Measurements from ENCODE around the gene SP7.

Gene SP7

DNA sequence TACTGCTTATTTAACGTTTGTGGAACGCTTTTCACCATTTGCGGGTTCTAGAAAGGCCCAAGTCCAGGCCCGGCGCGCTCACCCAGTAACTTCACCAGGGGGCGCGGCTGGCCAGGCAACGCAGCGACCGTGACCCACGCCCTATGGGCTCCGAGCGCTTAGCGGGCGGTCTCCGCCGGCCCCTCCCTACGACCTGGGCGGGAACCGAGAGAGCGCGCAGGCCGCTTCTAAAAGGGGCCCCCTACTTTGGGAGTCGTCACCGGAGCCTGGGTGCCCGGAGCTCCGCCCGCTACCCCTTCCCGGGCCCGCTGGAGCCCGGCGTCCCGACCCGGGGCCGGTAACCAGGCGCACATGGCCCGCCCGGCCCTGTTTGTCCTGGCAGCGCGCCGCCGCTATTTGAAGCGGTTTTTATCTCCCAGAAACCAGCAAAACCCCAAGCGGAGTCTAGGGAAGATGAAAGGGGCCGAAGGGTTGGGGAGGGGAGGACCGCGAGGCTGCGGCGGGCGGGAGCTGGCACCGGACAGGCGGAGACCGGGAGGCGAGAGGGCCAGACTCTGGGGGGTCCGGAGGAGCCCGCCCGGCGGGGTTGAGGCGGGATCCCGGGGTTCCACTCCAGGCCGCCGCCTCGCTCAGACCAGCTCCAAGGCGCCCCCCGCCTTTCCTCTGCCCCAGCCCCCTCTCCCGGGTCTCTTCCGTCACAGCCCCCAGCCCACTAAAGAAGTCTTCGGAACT, 11.2 kb downstream of the SP7 start:
- H3K4me1 ChIP-seq (ENCODE audit: control insufficient read depth in 5 of 5, insufficient read depth in 5 of 5, low read length in 5 of 5) = peaks cover 6 to 41% (median 35%) of the 10 kb centered on the region in 5 donors
- peak overlapping the region; percentile 45 to 71 (median 67) for H3K4me3 ChIP-seq (ENCODE audit: low read depth in 1 of 5, low read length in 5 of 5)

DNA sequence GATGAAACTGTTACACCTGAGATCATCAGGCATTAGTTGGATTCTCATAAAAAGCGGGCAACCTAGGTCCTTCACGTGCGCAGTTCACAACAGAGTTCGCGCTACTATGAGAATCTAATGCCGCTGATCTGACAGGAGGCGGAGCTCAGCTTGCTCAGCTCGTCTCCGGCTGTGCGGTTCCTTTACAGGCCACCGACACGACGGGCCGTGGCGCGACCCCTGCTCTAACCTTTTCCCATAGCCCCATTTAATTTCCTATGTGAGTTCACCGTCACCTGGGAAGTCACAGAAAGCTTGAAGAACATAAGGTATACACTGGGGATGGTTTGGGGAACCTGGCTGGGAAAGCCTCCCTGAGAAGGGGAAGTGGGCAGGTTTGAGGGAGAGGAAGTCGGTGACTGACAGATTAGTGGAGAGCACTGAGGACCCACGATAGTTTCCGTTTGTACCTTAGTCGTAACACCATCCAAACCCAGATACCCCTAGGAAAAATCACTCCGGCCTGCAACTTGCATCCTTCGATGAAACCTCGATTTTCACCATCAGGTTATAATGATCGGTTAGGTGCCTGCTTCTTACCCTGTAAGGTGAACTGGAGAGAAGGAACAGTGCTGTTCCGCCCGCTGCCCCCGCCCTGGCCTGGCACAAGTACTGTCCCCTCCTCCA, 11.9 kb downstream of the SP7 start:
- peak overlapping the region; percentile 81 for H3K27ac ChIP-seq (ENCODE audit: low read depth, low read length)
- peak overlapping the region; percentile 57 to 85 (median 83) for H3K9ac ChIP-seq (ENCODE audit: low read length in 5 of 5)
- no peaks in the 10 kb centered on the region for H3K9me3 ChIP-seq (ENCODE audit: control insufficient read depth in 5 of 5, low read length in 5 of 5)
- H3K36me3 ChIP-seq (ENCODE audit: control insufficient read depth in 5 of 5, insufficient read depth in 5 of 5, low read length in 5 of 5) = peaks cover 0 to 3% (median 0%) of the 10 kb centered on the region in 5 donors
- H3K4me3 ChIP-seq (ENCODE audit: low read depth in 1 of 5, low read length in 5 of 5) = peak overlapping the region; percentile 45 to 71 (median 67)
- H3K4me1 ChIP-seq (ENCODE audit: control insufficient read depth in 5 of 5, insufficient read depth in 5 of 5, low read length in 5 of 5) = peaks cover 6 to 42% (median 35%) of the 10 kb centered on the region in 5 donors
- H3K27me3 ChIP-seq (ENCODE audit: control insufficient read depth in 5 of 5, insufficient read depth in 4 of 5, low read length in 5 of 5) = peaks cover 0 to 11% (median 6%) of the 10 kb centered on the region in 5 donors

More for the DNA sequence above, 11.2 kb downstream of the SP7 start:
- H3K36me3 ChIP-seq (ENCODE audit: control insufficient read depth in 5 of 5, insufficient read depth in 5 of 5, low read length in 5 of 5) = peaks cover 0 to 2% (median 0%) of the 10 kb centered on the region in 5 donors
- peaks cover 0 to 11% (median 6%) of the 10 kb centered on the region in 5 donors for H3K27me3 ChIP-seq (ENCODE audit: control insufficient read depth in 5 of 5, insufficient read depth in 4 of 5, low read length in 5 of 5)
- no peaks in the 10 kb centered on the region for H3K9me3 ChIP-seq (ENCODE audit: control insufficient read depth in 5 of 5, low read length in 5 of 5)
- peak overlapping the region; percentile 57 to 85 (median 83) for H3K9ac ChIP-seq (ENCODE audit: low read length in 5 of 5)
- H3K27ac ChIP-seq (ENCODE audit: low read depth, low read length) = peak overlapping the region; percentile 81

DNA sequence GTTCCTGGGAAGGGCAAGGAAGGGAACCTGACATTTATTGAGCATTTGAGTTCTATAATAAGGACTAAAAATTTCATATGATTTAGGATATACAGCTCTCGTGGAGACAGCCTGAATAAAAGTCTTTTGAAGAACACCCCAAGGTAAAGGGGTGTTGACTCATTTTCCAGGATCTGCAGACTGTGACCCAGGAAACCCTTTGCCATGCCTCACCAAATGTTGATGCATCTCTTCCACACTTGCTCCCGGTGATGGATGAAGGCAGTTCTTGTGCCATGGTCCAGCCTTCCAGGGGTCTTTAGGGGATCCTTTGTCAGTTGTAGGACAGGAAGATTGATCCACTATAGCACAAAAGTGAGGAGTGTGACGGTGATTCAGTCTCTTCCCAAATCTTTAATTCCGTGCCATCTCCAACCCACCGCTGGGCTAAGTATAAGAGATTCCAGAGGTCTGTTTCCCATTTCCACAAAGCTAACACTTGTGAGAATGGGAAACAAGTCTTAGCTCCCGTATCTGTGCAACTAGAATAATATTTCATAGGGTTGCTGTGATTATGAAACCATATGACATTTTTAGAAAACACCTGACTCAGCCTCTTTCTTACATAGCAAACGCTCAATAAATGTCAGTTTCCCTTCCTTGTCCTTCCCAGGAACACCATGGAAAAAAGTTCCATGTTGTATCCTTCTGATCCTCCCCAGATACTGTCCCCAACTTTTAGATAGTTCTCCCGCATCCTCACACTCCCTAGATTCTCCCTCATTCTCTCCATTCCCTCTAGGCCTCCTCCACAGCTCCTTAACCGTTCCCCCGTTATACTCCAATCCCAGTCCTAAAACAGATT, 15.6 kb downstream of the SP7 start:
- Histone ChIP-seq H3K27me3 (ENCODE audit: control insufficient read depth in 5 of 5, insufficient read depth in 4 of 5, low read length in 5 of 5) (no peaks in the 10 kb centered on the region), H3K4me3 (ENCODE audit: low read depth in 1 of 5, low read length in 5 of 5) (peak overlapping the region; percentile 83 to 96 (median 90)), H3K27ac (ENCODE audit: low read depth, low read length) (peak overlapping the region; percentile 96), H3K9ac (ENCODE audit: low read length in 5 of 5) (peak overlapping the region; percentile 69 to 89 (median 75)), H3K4me1 (ENCODE audit: control insufficient read depth in 5 of 5, insufficient read depth in 5 of 5, low read length in 5 of 5) (peaks cover 9 to 34% (median 26%) of the 10 kb centered on the region in 5 donors), H3K36me3 (ENCODE audit: control insufficient read depth in 5 of 5, insufficient read depth in 5 of 5, low read length in 5 of 5) (peaks cover 8 to 24% (median 21%) of the 10 kb centered on the region in 5 donors), H3K9me3 (ENCODE audit: control insufficient read depth in 5 of 5, low read length in 5 of 5) (no peaks in the 10 kb centered on the region)

DNA sequence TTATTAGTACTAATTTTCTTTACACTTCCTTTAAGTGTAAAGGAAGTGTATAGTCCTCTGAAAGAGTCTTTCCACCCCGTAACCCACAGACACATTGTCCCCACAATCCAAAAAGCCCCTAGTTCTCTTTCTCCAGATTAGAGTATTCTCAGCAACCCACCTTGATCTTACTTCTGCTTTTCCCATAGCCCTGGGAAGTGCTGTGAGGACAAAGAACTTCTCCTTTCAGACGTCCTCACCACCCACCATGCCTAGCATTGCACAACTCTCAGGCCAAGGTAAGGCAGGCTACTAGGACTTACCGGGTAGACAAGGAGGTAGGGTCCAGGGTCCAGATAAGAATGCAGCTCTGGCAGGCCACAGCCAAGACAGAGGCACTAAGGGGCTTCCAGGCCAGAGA, 22.2 kb downstream of the SP7 start:
- no peak overlapping the region for H3K27ac ChIP-seq (ENCODE audit: low read depth, low read length)
- H3K9ac ChIP-seq (ENCODE audit: low read length in 5 of 5) = no peak overlapping the region
- H3K36me3 ChIP-seq (ENCODE audit: control insufficient read depth in 5 of 5, insufficient read depth in 5 of 5, low read length in 5 of 5) = peaks cover 10 to 69% (median 53%) of the 10 kb centered on the region in 5 donors
- no peaks in the 10 kb centered on the region for H3K27me3 ChIP-seq (ENCODE audit: control insufficient read depth in 5 of 5, insufficient read depth in 4 of 5, low read length in 5 of 5)
- H3K9me3 ChIP-seq (ENCODE audit: control insufficient read depth in 5 of 5, low read length in 5 of 5) = no peaks in the 10 kb centered on the region
- H3K4me1 ChIP-seq (ENCODE audit: control insufficient read depth in 5 of 5, insufficient read depth in 5 of 5, low read length in 5 of 5) = peaks cover 0 to 3% (median 0%) of the 10 kb centered on the region in 5 donors
- H3K4me3 ChIP-seq (ENCODE audit: low read depth in 1 of 5, low read length in 5 of 5) = no peak overlapping the region

DNA sequence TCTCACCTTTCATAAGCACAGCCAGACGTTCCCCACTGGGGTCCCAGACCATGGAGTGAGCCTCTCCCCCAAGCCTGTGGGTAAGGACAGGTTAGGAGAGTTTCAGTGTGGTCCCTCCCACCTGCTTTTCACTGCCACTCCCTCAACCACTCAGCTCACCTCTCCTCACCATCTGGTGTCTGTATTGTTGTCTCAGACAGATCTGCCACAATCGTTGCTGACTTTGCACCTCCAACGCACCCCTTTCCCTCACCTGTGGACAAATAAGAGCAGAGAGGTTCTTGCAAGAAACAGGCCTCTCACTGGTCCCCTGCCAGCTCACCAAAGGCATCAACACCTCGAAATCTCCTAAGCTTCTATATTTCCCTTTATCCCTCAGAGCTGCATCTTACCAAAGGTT, 27.9 kb downstream of the SP7 start:
- peaks cover 3 to 71% (median 60%) of the 10 kb centered on the region in 5 donors for H3K36me3 ChIP-seq (ENCODE audit: control insufficient read depth in 5 of 5, insufficient read depth in 5 of 5, low read length in 5 of 5)
- H3K4me3 ChIP-seq (ENCODE audit: low read depth in 1 of 5, low read length in 5 of 5) = no peak overlapping the region
- no peaks in the 10 kb centered on the region for H3K27me3 ChIP-seq (ENCODE audit: control insufficient read depth in 5 of 5, insufficient read depth in 4 of 5, low read length in 5 of 5)
- no peaks in the 10 kb centered on the region for H3K4me1 ChIP-seq (ENCODE audit: control insufficient read depth in 5 of 5, insufficient read depth in 5 of 5, low read length in 5 of 5)
- no peak overlapping the region for H3K27ac ChIP-seq (ENCODE audit: low read depth, low read length)
- no peaks in the 10 kb centered on the region for H3K9me3 ChIP-seq (ENCODE audit: control insufficient read depth in 5 of 5, low read length in 5 of 5)
- no peak overlapping the region for H3K9ac ChIP-seq (ENCODE audit: low read length in 5 of 5)

DNA sequence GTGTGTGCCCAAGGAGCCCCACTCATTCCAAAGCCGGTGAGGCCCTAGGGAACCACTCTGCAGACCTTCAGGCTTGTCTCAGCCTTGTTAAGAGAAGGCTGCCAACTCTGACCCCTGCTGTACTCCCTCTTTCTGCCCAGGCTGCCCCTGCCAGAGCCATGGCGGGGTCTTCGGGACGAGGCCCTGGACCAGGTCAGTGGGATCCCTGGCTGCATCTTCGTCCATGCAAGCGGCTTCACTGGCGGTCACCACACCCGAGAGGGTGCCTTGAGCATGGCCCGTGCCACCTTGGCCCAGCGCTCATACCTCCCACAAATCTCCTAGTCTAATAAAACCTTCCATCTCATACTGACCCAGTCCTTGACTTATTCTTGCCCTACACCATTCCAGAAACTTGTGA, 29.3 kb downstream of the SP7 start:
- H3K9me3 ChIP-seq (ENCODE audit: control insufficient read depth in 5 of 5, low read length in 5 of 5) = no peaks in the 10 kb centered on the region
- H3K36me3 ChIP-seq (ENCODE audit: control insufficient read depth in 5 of 5, insufficient read depth in 5 of 5, low read length in 5 of 5) = peaks cover 3 to 84% (median 72%) of the 10 kb centered on the region in 5 donors
- no peak overlapping the region for H3K4me3 ChIP-seq (ENCODE audit: low read depth in 1 of 5, low read length in 5 of 5)

DNA sequence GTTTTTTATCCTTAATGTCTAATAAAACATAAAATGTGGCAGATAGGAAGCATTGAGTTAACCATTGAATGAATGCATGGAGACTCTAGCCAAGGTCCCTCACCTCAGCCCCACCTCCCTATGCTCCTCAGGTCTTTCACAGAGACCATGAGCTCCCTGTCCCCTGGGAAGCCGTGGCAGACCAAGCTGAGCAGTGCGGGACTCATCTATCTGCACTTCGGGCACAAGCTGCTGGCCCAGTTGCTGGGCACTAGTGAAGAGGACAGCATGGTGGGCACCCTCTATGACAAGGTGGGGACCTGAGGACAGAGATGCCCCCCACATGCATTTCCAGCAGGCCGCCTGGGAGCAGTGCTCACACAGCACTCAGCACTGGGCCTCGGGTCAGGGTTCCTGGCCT, 33.3 kb downstream of the SP7 start:
- Histone ChIP-seq H3K27me3 (ENCODE audit: control insufficient read depth in 5 of 5, insufficient read depth in 4 of 5, low read length in 5 of 5) (no peaks in the 10 kb centered on the region), H3K4me1 (ENCODE audit: control insufficient read depth in 5 of 5, insufficient read depth in 5 of 5, low read length in 5 of 5) (peaks cover 12 to 39% (median 27%) of the 10 kb centered on the region in 5 donors), H3K4me3 (ENCODE audit: low read depth in 1 of 5, low read length in 5 of 5) (no peak overlapping the region), H3K27ac (ENCODE audit: low read depth, low read length) (no peak overlapping the region), H3K36me3 (ENCODE audit: control insufficient read depth in 5 of 5, insufficient read depth in 5 of 5, low read length in 5 of 5) (peaks cover 7 to 61% (median 49%) of the 10 kb centered on the region in 5 donors), H3K9me3 (ENCODE audit: control insufficient read depth in 5 of 5, low read length in 5 of 5) (no peaks in the 10 kb centered on the region), H3K9ac (ENCODE audit: low read length in 5 of 5) (no peak overlapping the region)

More for the DNA sequence above, 29.3 kb downstream of the SP7 start:
- H3K9ac ChIP-seq (ENCODE audit: low read length in 5 of 5) = no peak overlapping the region
- H3K4me1 ChIP-seq (ENCODE audit: control insufficient read depth in 5 of 5, insufficient read depth in 5 of 5, low read length in 5 of 5) = peaks cover 0 to 4% (median 2%) of the 10 kb centered on the region in 5 donors
- H3K27ac ChIP-seq (ENCODE audit: low read depth, low read length) = no peak overlapping the region
- no peaks in the 10 kb centered on the region for H3K27me3 ChIP-seq (ENCODE audit: control insufficient read depth in 5 of 5, insufficient read depth in 4 of 5, low read length in 5 of 5)

DNA sequence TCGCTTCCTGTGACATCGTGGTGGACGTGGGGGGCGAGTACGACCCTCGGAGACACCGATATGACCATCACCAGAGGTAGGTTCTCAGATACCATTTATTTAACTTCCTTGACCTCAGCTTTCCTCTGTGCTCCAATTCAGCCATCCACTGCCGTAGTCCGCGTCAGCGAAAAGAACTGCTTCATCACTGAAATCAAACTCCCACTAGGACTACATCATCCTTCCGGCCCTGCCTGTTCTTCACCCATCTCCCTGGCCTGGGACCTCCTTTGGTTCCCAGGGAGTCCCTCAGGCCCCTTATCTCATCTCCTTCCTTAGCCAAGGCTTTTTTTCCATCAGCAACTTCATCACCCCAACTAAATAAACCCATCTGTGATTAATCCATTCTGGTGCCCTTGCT, 36.0 kb downstream of the SP7 start:
- peak overlapping the region; percentile 94 for H3K27ac ChIP-seq (ENCODE audit: low read depth, low read length)
- peaks cover 12 to 62% (median 42%) of the 10 kb centered on the region in 5 donors for H3K4me1 ChIP-seq (ENCODE audit: control insufficient read depth in 5 of 5, insufficient read depth in 5 of 5, low read length in 5 of 5)
- H3K36me3 ChIP-seq (ENCODE audit: control insufficient read depth in 5 of 5, insufficient read depth in 5 of 5, low read length in 5 of 5) = peaks cover 4 to 36% (median 26%) of the 10 kb centered on the region in 5 donors
- H3K9me3 ChIP-seq (ENCODE audit: control insufficient read depth in 5 of 5, low read length in 5 of 5) = no peaks in the 10 kb centered on the region
- peak overlapping the region; percentile 52 to 91 (median 66) for H3K9ac ChIP-seq (ENCODE audit: low read length in 5 of 5)
- no peaks in the 10 kb centered on the region for H3K27me3 ChIP-seq (ENCODE audit: control insufficient read depth in 5 of 5, insufficient read depth in 4 of 5, low read length in 5 of 5)
- H3K4me3 ChIP-seq (ENCODE audit: low read depth in 1 of 5, low read length in 5 of 5) = peak overlapping the region; percentile 80 to 93 (median 87)

DNA sequence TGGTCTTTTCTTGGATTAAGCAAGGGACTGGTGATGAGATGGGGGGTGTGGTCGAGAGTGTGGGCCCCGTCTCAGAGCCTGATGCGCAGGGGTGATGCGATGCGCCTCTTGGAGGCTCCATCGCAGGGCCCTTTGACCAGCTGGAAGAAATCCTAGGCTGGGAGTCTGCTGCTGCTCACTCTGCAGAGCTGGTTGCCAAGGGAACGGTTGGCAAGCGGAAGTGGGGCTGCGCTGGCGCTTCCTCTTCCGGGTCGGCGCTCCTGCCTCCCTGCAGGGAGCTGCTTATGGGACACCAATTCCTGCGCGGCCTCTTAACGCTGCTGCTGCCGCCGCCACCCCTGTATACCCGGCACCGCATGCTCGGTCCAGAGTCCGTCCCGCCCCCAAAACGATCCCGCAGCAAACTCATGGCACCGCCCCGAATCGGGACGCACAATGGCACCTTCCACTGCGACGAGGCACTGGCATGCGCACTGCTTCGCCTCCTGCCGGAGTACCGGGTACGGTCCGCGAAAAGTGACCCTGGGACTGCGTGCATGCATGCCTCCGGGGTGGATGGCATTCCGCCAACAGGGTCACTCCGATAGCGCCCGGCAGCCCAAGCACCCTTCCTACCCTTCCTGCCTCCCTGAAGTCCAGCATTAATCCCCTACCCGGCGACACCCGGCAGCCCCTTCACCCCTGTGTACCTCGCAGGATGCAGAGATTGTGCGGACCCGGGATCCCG, 36.5 kb downstream of the SP7 start, which contains the start of gene MYG1:
MYG1 (plus strand) TSS at position 242 of the 727 bp plus-strand sequence; CDS start at position 285, 43 bp downstream.
- peak within 1 kb of the TSS; percentile 52 to 91 (median 70) for H3K9ac ChIP-seq (ENCODE audit: low read length in 5 of 5)
- peaks cover 12 to 68% (median 48%) of the 10 kb centered on the region in 5 donors for H3K4me1 ChIP-seq (ENCODE audit: control insufficient read depth in 5 of 5, insufficient read depth in 5 of 5, low read length in 5 of 5)
- H3K27me3 ChIP-seq (ENCODE audit: control insufficient read depth in 5 of 5, insufficient read depth in 4 of 5, low read length in 5 of 5) = no peaks in the 10 kb centered on the region

More for the DNA sequence above, 36.5 kb downstream of the SP7 start, which contains the start of gene MYG1:
- Histone ChIP-seq H3K4me3 (ENCODE audit: low read depth in 1 of 5, low read length in 5 of 5) (peak within 1 kb of the TSS; percentile 80 to 93 (median 87)), H3K36me3 (ENCODE audit: control insufficient read depth in 5 of 5, insufficient read depth in 5 of 5, low read length in 5 of 5) (peaks cover 4 to 33% (median 24%) of the 10 kb centered on the region in 5 donors), H3K27ac (ENCODE audit: low read depth, low read length) (peak within 1 kb of the TSS; percentile 94), H3K9me3 (ENCODE audit: control insufficient read depth in 5 of 5, low read length in 5 of 5) (no peaks in the 10 kb centered on the region)
